Measurements from ENCODE around the gene MRI1.

GRCh38 chr19:13723206-13723605 is 41.1 kb upstream of the MRI1 start:
- TF ChIP-seq CTCF (IDR thresholded peaks at IDR 0.05 in 4 of 5, conservative IDR thresholded peaks at IDR 0.05 in 1 of 5): no peak
- no peak for TF ChIP-seq POLR2A (IDR thresholded peaks at IDR 0.05)
